MM.1S (cell line): Measurements from ENCODE around the gene MAPK4.
"Not testable (repeated sequence)": the region's sequence is repeated elsewhere in the genome, so short reads cannot be mapped to it uniquely, and the experiment has no call there.

Experiments used
- DNase-seq: peaks from one replicate; pipeline ENCODE4 v3.0.0-alpha.2; 2015
- H2AFZ ChIP-seq: fragments of 300-600 bp; sonication (generic); 2 replicates; pipeline ENCODE4 v1.6.0; 2016; ENCODE audit warnings: antibody characterized with exemption, low read length
- H3F3A ChIP-seq: fragments of 300-600 bp; sonication (generic); 2 replicates; pipeline ENCODE4 v1.6.1; 2016; ENCODE audit warnings: mild to moderate bottlenecking, antibody characterized with exemption, low read length, moderate library complexity, mixed read lengths; ENCODE audit not compliant: insufficient read depth
- H3K27ac ChIP-seq: fragments of 300-600 bp; sonication (generic); 2 replicates; pipeline ENCODE4 v1.5.1; 2016; ENCODE audit warnings: mild to moderate bottlenecking, low read length
- H3K27me3 ChIP-seq: fragments of 300-600 bp; sonication (generic); replicated peaks from 2 replicates; pipeline ENCODE4 v1.6.0; 2016; ENCODE audit warnings: low read length; ENCODE audit not compliant: insufficient read depth
- H3K36me3 ChIP-seq: fragments of 300-600 bp; sonication (generic); replicated peaks from 2 replicates; pipeline ENCODE4 v1.6.1; 2016; ENCODE audit warnings: mild to moderate bottlenecking, low read length, mixed read lengths; ENCODE audit not compliant: insufficient read depth
- H3K4me1 ChIP-seq: fragments of 300-600 bp; sonication (generic); 2 replicates; pipeline ENCODE4 v1.6.1; 2016; ENCODE audit warnings: low read length, mixed read lengths
- H3K4me2 ChIP-seq: fragments of 300-600 bp; sonication (generic); 2 replicates; pipeline ENCODE4 v1.6.0; 2016; ENCODE audit warnings: low read depth, low read length
- H3K4me3 ChIP-seq: fragments of 300-600 bp; sonication (generic); 2 replicates; pipeline ENCODE4 v1.5.1; 2016; ENCODE audit warnings: low read length, mixed read lengths
- H3K79me2 ChIP-seq: fragments of 300-600 bp; sonication (generic); 2 replicates; pipeline ENCODE4 v1.6.1; 2016; ENCODE audit warnings: mixed run types, low read length, mixed read lengths
- H3K9ac ChIP-seq: fragments of 300-600 bp; sonication (generic); 2 replicates; pipeline ENCODE4 v1.6.1; 2016; ENCODE audit warnings: low read length, mixed read lengths
- H3K9me2 ChIP-seq: fragments of 300-600 bp; sonication (generic); replicated peaks from 2 replicates; pipeline ENCODE4 v1.6.1; 2016; ENCODE audit warnings: mild to moderate bottlenecking, low read length, mixed read lengths; ENCODE audit not compliant: insufficient read depth
- H3K9me3 ChIP-seq: fragments of 300-600 bp; sonication (generic); replicated peaks from 2 replicates; pipeline ENCODE4 v1.6.1; 2016; ENCODE audit warnings: mild to moderate bottlenecking, low read length, mixed read lengths; ENCODE audit not compliant: insufficient read depth
- H4K20me1 ChIP-seq: fragments of 300-600 bp; sonication (generic); 2 replicates; pipeline ENCODE4 v1.6.1; 2016; ENCODE audit warnings: mild to moderate bottlenecking, low read length, moderate library complexity, mixed read lengths; ENCODE audit not compliant: insufficient read depth
- CTCF ChIP-seq: fragments of 300-600 bp; sonication (generic); IDR thresholded peaks from 2 replicates; pipeline ENCODE4 v1.5.1; 2016; ENCODE audit warnings: antibody characterized with exemption, low read length, mixed read lengths
- EZH2 ChIP-seq: fragments of 300-600 bp; sonication (generic); optimal IDR thresholded peaks from 2 replicates; pipeline ENCODE3; 2017; ENCODE audit warnings: low read depth, mild to moderate bottlenecking, antibody characterized with exemption, low read length, mixed read lengths
- EZH2phosphoT487 ChIP-seq: fragments of 300-600 bp; sonication (generic); IDR thresholded peaks from 2 replicates; pipeline ENCODE4 v1.6.1; 2018; ENCODE audit warnings: antibody characterized with exemption, low read length

MAPK4 gene

GRCh38 chr18:50545936-50546335, 14.0 kb upstream of the MAPK4 start:
- no peak overlapping the region for H2AFZ ChIP-seq
- H3K27me3 ChIP-seq = no peaks in the 10 kb centered on the region
- no peaks in the 10 kb centered on the region for H3K9me2 ChIP-seq

GRCh38 chr18:50548160-50548559, 11.7 kb upstream of the MAPK4 start:
- H3K9ac ChIP-seq = no peak overlapping the region
- TF ChIP-seq EZH2phosphoT487 = no peak
- TF ChIP-seq EZH2 = no peak
- no peak for TF ChIP-seq CTCF
- no peaks in the 10 kb centered on the region for H3K4me1 ChIP-seq

More at GRCh38 chr18:50545936-50546335, 14.0 kb upstream of the MAPK4 start:
- no peaks in the 10 kb centered on the region for H3K9me3 ChIP-seq
- no peak overlapping the region for H3K9ac ChIP-seq
- H3K4me1 ChIP-seq = no peaks in the 10 kb centered on the region
- H3K79me2 ChIP-seq = no peaks in the 10 kb centered on the region
- no peak overlapping the region for H3K4me3 ChIP-seq
- H3K36me3 ChIP-seq = no peaks in the 10 kb centered on the region
- no peak for DNase-seq
- H3F3A ChIP-seq = no peaks in the 10 kb centered on the region
- no peak overlapping the region for H3K4me2 ChIP-seq
- no peaks in the 10 kb centered on the region for H4K20me1 ChIP-seq
- TF ChIP-seq EZH2 (no peak), CTCF (no peak), EZH2phosphoT487 (no peak)
- no peak overlapping the region for H3K27ac ChIP-seq

GRCh38 chr18:50551651-50552050, 8.2 kb upstream of the MAPK4 start:
- H3K27ac ChIP-seq, H3K4me1 ChIP-seq, H4K20me1 ChIP-seq, H3F3A ChIP-seq, H3K79me2 ChIP-seq, H3K36me3 ChIP-seq, H3K4me3 ChIP-seq, H3K9ac ChIP-seq, H3K9me3 ChIP-seq, H3K27me3 ChIP-seq, H2AFZ ChIP-seq, H3K9me2 ChIP-seq, H3K4me2 ChIP-seq, DNase-seq: not testable (repeated sequence)

More at GRCh38 chr18:50548160-50548559, 11.7 kb upstream of the MAPK4 start:
- Histone ChIP-seq H3K36me3 (no peaks in the 10 kb centered on the region), H4K20me1 (no peaks in the 10 kb centered on the region), H3K27ac (no peak overlapping the region), H3K4me3 (no peak overlapping the region), H3K9me2 (no peaks in the 10 kb centered on the region), H3K27me3 (no peaks in the 10 kb centered on the region), H3K79me2 (no peaks in the 10 kb centered on the region), H3K4me2 (no peak overlapping the region), H2AFZ (no peak overlapping the region), H3K9me3 (no peaks in the 10 kb centered on the region), H3F3A (no peaks in the 10 kb centered on the region)
- no peak for DNase-seq

GRCh38 chr18:50558157-50558556, 1.7 kb upstream of the MAPK4 start:
- Histone ChIP-seq H3F3A (no peaks in the 10 kb centered on the region), H4K20me1 (no peaks in the 10 kb centered on the region), H3K27me3 (peaks cover 18% of the 10 kb centered on the region), H3K9ac (no peak overlapping the region), H2AFZ (no peak overlapping the region), H3K4me2 (no peak overlapping the region), H3K79me2 (no peaks in the 10 kb centered on the region), H3K4me3 (no peak overlapping the region), H3K27ac (no peak overlapping the region), H3K9me2 (no peaks in the 10 kb centered on the region), H3K9me3 (no peaks in the 10 kb centered on the region), H3K4me1 (no peaks in the 10 kb centered on the region), H3K36me3 (no peaks in the 10 kb centered on the region)
- no peak for DNase-seq
- TF ChIP-seq EZH2phosphoT487 = no peak
- TF ChIP-seq CTCF = no peak
- TF ChIP-seq EZH2 = no peak
